ENCODE results near the gene HIPK2.

Gene HIPK2

DNA sequence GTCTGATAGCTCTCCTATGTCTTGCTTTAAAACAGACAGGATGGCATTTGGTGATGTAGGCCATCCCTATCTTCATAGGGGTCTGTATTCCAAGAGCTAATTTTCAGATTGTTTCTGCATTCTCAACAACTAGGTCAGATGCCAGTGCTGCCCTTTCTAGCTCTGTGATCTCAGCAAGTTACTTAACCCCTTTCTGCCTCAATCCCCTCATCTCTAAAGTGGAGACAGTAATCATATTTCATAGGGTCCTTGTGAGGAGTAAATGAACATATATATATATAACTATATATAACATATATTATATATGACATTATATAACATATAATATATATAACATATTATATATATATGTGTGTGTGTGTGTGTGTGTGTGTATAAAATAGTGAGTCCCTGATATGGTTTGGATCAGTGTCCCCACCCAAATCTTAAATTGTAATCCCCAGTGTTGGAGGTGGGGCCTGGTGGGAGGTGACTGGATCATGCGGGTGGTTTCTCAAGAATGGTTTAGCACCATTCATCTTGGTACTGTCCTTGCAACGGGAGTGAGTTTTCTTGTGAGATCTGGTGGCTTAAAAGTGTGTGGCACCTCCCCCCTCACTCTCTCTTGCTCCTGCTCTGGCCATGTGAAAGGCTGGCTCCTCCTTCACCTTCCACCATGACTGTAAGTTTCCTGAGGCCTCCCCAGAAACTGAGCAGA, 45.2 kb downstream of the HIPK2 start:
- DNase-seq: no peak

DNA sequence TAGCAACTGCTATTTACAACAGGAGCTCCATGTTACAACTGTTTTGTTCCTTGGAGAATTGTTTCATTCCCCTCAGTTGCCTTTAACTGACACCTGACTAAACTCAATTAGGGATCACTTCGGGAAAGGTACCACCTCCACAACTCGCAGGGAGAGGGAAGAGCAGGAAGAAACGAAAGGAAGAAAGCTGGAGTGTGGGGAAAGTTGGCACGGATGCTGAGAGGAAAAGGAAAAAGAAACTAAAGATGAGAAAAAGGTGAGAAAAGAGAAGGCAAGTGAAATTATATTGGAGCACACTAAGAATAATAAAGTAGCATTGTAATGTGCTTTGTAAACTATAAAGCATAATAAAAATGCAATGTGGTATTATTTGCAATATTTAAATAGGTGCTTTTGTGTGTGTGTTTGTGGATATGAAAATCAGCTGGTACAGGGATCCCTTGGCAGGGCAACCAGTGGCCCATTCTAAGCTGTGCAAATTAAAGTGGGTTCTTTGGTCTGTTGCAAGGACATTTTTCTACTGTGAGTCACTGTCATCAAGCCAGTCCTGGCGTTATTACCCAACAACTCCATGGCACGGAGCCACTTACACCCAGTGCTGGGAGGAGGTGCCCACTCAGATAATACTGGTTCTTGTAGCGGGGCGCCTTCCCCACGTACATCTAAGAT, 45.9 kb downstream of the HIPK2 start:
- peak; percentile 26 for DNase-seq

DNA sequence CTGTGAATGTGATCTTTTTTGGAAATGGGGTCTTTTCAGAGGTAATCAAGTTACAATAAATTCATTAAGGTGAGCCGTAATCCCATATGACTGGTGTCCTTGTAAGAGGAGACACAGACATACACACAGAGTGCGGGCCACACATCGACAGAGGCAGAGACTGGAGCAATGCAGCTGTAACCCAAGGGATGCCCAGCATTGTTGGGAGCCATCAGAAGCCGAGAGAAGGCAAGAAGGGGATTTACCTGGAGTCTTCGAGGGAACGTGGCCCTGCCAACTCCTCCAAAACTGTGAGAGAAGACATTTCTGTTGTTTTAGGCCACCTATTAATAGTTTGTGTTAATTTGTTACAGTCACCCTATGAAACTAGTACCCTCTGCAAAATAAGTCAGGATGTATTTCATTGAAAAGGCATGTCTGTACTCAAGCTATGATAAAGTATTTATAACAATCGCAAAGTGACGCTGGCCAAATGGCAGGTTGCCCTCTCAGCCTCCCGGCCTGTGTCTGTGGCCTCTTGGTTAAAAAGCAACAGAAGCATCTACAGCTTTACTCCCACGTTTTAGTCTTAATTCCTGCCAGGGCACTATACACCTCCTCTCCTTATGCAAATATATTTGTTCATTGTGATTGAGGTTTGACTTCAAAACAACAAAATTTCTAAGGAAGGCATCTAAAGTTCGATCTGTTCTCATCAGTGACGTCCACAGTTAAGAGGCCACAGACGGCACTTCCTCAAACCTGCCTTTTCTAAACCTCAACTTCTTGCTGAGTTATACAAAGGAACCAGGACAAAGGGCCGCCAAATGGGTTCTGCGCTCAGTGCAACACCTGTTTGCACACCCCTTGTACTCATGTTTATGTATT, 46.8 kb downstream of the HIPK2 start:
- DNase-seq: no peak

DNA sequence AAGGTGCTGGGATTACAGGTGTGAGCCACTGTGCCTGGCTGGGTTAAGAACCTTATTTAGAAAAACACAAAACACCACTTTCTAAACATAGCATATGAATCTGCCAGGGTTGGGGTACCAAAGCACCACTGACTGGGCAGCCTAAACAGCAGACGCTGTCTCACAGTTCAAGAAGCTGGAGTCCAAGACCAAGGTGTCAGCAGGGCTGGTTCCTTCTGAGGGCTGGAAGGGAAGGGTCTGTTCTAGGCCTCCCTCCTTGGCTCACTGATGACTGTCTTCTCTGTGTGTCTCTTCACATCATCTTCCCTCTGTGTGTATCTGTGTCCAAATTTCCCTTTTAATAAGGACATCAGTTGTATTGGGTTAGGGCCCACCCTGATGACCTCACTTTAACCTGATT, 49.6 kb downstream of the HIPK2 start:
- DNase-seq: no peak

DNA sequence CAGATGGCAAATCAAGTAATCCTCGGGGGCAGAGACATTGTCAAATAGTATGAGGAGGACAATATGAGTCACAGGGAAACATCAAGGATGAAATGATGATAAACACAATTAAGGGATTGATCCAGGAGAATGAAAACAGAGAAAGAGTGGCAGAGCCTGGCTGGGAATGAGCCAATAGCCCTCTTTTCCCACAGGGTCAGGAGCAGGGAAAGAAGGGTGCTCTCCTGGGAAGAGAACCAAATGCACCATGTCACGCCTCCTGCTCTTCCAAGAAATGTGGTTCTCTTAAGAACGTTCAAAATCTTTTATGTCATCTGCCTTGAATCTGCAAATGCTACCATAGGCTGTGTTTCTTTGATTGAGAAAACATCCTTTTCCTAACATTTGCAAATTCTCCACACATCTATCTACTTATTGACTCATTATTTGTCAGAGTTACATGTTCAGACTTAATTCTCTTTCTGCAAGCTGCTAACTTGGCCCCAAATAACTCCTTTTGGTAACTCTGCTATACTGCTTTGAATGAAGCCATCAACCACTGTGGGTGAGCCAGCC, 50.6 kb downstream of the HIPK2 start:
- no peak for DNase-seq

DNA sequence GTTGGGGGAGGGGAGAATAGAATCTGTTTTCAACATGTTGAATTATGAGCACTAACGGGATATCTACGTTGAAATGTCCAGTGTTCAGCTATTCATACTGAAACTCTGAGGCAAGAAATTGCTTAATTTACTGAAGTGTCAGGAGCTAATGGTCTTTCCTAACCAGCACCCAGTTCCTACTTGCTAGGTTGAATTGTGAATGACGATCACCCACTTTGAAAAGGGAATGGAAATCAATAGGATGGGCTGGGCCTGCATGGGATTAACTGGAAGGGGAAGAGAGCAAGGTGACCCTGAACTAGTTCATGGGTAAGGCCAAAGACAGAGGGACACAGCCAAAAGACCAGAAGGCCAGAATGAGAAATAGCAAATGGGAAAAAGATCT, 51.3 kb downstream of the HIPK2 start:
- no peak for DNase-seq

DNA sequence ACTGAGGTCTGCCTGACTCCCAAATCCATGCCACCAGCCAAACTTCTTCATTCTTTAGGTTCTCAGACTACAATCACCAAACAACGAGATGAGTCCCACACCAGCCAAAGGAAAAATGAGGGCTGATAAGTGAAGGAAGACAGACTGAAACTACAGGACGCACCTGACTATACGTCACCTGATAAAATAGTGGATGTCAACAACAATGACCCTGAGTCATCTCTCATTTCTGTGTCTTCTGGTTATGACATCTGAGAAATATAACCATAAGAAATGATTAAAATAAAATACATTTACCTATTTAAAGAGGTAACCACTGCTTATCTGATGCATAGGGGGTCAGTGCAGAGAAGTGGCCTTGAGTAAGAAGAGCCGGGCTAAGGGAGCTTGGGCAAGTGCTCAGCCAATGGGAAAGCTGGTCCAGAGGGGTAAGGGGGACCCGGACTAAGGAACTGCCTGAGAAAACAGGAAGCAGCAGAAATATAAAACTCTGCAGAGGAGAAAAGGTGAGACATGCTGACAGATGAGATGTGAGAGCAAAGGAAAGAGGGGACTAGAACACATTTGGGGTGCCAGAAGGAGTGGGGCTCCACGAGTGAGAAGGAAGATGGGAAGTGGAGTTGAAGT, 51.8 kb downstream of the HIPK2 start:
- DNase-seq: no peak

DNA sequence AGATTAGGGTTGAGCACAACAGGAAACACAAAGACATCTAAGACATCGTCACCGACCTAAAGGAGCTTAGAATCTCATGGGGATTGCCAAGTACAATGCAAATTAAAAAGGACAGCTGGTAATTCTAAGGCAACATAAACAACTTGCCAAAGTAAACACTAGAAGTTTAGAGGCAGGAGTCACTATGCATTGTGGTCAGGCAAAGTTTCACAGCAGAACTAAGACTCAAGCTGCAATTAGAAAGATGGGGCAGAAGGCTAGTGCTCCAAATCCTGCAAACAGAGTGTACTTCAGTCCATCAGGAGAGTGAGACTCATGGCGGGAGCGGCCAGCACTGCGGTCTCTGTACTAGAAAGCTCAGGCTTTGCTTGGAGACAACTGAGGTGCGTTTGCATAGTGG, 52.7 kb downstream of the HIPK2 start:
- DNase-seq: peak; percentile 50

DNA sequence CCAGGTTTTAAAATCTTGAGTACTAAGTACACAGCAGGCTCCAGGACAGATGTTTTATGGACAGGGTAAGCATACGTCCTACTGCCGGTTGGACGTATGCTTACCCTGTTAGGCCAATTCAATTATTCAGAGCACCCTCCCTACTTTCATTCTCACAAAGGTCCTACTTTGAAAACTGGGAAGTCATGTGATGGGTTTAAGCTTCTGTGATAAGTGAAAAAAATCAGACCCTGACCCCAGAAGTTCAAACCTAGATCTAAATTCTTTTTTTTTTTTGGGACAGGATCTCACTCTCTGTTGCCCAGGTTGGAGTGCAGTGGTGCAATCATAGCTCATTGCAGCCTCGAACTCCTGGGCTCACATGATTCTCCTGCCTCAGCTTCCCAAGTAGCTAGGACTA, 55.2 kb downstream of the HIPK2 start:
- no peak for DNase-seq

DNA sequence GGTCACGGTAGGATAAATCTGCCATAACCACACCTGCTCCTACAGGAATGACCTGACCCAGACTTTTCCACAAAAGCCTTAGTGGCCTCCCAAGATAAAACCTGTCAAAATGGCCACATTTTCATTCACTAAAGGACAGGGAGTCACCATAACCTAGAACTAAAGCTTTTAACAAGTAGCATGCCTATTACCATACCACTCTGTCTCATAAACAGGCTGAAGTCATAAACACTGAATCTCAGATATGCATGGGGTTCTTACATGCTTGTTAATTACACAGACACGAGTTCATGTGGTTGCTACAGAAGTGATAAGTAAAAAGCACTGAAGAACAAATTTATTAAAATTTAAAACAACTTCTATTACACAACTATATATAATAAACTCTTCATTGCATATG, 56.0 kb downstream of the HIPK2 start:
- DNase-seq: no peak

DNA sequence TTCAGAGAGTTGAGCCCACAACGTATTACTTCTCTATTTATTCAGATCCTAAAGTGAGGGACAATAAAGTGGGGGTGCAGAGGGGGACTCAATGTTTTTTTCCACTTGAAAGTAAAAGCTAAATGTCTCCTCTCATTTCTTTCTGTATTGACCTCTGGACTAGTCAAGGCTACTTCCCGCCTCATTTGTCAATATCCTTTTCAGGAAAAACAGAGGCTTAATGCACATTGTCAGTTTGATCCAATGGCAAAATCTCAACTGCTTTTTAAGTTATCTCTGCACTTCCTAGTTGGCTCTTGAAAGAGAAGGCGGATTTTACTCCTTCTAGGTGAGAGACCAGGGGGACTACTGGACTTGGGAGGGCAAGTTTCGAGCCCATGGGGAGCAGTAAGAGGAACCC, 56.4 kb downstream of the HIPK2 start:
- DNase-seq: no peak

DNA sequence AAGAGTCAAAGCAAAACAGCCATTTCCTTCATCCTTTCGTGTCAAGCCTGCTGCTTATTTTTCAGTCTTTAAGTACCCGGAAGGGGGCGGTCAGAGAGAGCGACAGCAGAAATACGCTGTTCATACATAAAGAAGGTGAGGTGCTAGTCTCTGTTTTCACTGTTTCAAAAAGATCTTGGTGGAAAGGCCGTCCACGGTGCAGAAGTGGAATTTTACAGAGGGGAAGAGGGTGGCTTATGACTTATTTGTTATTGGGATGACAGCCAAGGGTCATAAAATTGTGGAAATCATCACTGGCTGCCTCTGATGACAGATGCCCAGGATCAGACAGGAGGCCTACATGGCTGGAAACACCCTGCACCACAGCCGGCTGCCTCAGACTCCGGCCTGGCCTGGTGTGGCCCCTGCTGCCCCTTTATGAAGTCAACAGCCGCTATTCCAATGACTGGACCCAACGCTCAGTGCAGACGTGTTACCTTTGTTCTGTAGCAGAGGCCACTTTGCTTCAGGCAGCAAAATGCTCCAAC, 57.0 kb downstream of the HIPK2 start:
- DNase-seq: peak; percentile 43

DNA sequence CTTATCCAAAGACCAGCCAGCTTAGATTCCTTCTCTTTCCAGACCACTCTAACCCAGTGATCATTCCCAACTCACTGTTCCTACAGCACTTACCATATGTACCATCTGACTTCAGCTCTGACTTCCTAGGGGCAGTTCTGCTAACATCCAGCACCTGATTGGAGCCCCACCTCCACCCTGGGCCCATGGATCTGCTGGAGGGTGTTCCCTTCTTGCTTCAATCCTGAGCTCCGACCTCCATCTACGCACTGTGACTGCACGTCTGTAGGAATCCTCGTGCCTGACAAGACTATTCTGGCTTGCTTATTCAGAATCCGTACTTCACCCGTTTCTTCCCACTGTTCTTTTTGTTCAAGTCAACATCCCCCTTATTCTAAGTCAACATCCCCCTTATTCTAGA, 57.6 kb downstream of the HIPK2 start:
- no peak for DNase-seq

DNA sequence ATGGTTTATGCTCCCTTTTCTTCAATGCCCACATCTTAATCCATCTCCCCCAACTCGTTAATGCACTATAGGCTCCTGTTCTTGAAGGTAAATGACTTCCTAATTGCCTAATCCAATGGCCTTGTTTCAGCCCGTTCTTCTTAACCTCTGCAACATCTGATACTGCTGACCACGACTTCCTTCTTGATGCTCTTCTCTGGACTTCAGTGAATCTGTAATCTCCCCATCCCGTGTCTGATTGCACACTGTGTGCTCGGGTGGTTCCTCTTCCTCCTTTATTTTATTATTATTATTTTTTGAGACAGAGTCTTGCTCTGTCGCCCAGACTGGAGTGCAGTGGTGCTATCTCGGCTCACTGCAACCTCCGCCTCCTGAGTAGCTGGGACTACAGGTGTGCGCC, 58.9 kb downstream of the HIPK2 start:
- no peak for DNase-seq

DNA sequence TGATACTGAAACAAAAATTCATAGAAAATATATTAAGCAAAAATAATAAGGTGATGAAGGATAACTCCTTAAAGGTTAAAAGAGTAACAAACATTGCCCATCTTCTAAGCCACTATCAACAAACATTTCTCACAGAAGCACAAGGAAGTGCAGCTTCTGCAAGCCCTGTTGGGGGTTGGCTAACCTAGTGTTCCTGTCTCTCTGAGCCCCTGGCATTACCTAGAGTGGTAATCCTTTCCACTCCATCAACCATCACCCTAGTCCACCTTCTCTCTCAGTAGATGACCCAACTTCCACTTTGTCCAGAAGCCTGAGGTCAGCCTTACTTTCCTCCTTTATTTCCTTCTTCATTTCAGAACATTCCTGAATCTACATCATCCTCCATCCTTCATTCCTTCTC, 59.7 kb downstream of the HIPK2 start:
- no peak for DNase-seq

DNA sequence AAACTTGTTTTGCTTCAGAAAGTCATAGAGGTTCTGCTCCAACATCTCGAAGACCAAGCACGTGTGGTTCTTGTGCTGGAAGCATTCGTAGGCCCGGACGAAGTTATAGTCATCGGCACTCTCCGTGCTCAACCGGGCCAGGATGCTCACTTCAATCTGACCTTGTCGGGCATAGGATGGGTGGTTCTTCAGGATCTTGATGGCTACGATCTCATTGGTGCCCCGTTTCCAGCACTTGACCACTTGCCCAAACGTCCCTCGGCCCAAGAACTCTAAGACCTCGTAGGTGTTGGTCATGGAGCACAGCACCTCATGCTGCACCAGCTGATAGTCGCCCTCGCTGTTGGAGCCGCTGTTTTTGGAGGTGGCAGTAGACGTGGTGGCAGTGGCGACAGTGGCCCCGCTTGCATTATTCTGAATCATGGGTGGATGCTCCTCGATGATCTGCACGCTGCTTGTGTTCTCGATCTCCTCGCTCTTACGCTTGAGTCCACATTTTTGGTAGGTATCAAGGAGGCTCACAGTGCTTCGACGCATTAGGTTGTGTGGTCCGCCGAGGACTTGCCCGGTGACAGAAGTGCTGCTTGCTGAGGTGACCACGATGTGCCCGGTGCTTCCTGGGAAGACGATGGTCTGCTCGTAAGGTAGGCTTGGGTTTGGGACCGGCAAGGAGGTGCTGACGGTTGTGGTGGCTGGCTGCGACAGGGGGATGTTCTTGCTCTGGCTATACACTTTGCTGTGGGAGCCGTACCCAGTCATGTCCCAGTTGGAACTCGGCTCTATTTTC, 61.4 kb downstream of the HIPK2 start:
- no peak for DNase-seq

DNA sequence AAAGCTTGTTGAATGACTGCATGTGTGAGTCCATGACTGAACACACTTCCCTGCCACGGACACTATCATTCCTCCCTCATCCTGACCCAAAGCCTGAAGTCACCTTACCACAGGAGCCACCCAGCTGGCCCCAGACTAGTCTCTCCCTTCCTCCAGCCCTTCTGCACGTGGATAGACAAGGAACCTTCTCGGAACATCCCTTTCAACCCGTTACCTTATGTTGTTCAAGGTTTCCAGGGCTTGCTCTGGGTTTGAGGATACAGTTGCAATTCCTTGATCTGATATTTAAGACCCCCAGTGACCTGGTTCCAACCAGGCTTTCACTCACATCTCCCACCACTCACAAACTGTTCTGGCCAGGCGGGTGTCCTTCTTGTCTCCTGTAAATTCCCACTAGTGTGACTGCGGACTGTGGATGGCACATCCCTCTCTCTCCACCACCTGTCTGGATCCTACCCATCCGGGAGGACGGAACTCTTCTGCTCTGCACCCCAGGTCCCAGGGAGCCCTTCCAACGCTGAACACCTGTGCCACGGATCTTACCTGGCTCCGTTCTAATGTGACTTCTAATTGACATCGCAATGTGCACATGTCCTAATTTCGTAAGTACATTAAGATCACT, 62.5 kb downstream of the HIPK2 start:
- DNase-seq: no peak

DNA sequence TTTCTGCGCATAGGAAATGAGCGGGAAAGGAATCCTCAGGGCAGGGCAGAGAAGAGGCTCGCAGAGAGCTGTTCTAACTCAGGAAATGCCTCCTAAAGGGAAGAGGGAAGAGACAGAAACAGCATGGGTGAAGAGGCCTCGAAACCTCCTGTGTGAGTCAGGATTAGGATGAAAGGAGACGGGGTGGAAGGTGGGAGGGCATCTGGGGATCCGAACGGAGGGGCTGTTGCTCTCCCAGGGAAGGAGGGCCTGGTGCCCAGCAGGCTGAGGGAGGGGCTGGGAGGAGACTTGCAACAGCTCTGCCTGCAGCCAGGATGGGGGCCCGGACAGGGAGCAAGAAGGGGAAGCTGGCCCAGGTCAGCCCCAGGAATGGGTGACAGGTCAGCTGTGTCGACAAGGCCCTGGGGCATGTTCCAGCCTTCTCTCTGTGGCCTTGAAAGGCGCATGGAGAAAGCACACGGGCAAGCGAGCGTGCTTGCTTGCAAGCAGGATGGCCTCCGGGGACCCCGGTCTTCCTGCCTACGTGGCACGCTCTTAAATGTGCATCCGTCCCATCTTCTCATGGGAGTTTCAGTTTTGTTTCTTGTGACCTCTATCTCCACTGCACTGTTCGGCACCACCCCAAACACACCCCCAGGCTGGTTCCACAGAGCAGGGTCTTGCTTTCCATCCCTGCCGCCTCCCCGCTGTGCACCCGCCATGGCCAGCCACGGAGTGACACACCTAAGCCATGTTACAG, 63.5 kb downstream of the HIPK2 start:
- no peak for DNase-seq

DNA sequence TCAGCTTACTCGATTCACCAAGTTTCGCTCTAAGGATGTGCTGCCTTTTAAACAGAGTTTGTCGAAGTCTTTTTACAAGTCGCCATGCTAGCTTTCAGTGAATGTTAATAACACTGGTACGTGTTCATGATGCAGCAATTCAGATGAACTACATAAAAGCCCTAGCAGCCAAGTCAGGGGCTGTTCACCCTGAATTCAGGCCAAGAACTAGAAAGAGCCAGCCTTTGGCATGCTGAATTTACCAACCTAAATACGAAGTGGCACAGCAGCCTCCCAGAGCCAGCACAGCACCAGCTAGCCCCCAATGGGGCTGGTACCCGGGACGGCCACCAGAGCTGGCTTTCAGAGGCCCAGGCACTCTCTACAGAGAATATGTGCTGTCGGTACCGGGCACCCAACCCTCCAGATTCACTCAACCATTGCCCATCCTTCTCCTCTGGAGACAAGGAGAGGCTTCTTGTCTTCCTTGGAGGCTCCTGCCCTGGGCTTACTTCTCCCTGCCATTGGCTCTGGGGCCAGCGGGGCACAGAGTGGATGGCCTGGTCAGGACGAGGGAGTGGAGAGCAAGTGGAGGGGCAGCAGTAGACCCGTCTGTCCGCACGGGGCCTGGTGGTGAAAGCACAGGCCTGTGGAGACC, 64.2 kb downstream of the HIPK2 start:
- DNase-seq: no peak

DNA sequence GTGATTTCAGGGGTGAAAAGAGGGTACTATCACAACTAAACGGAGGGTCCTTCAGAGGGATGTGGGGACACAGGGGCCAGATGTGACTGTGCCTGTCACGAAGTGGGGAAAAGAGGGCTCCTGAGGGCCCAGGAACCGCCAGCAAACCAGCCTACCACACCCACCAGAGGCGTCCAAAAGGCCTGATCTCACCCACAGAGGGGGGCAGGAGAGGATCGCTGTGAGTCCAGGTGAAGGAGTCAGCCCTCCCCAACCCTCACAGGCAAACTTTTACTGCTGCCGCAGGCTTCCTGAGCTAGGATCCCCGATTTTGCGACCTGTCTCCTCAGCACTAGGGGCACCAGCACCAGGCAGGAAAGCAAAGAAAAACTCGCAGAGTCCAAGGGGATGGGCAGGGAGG, 64.7 kb downstream of the HIPK2 start:
- no peak for DNase-seq

Measured in NCI-H2029 treated with DMSO at 0.1 percent for 48 hours (cell line).